WTC11 (cell line): ENCODE data around the gene UCHL1. TPM values are rescaled to one million over a fixed set of nuclear protein-coding genes. Genes with fewer than 3 reads are reported as not detected.

Experiments
- ATAC-seq: fragments of 200-7000 bp; cut with Tn5 transposase; 2 replicates; pipeline ENCODE4 v1.10.0; 2021; ENCODE audit warnings: mild to moderate bottlenecking, moderate library complexity
- CTCF ChIA-PET: fragments of 300-600 bp; sonication (Branson Sonifier 250); formaldehyde crosslinking; loops from one replicate; lab custom pipeline; 2021; ENCODE audit warnings: antibody characterized with exemption; lab: Charles Lee
- POLR2A ChIA-PET: fragments of 350-600 bp; sonication (Branson Sonifier 250); formaldehyde crosslinking; loops from one replicate; lab custom pipeline; 2021; ENCODE audit warnings: antibody characterized with exemption; lab: Charles Lee
- DNase-seq: peaks from one replicate; pipeline ENCODE4 v3.0.0; 2021; ENCODE audit warnings: low spot score
- H3K27ac Mint-ChIP-seq: 2 replicates; pipeline ENCODE4 v1.8.0; 2021; ENCODE audit warnings: mixed read lengths
- H3K27me3 Mint-ChIP-seq: 2 replicates; pipeline ENCODE4 v1.8.0; 2021; ENCODE audit warnings: low read depth, mild to moderate bottlenecking, moderate library complexity, mixed read lengths
- H3K36me3 Mint-ChIP-seq: 2 replicates; pipeline ENCODE4 v1.8.0; 2021; ENCODE audit warnings: mixed read lengths
- H3K4me1 Mint-ChIP-seq: 2 replicates; pipeline ENCODE4 v1.8.0; 2022; ENCODE audit warnings: mixed read lengths
- H3K4me3 Mint-ChIP-seq: 2 replicates; pipeline ENCODE4 v1.8.0; 2021; ENCODE audit warnings: mild to moderate bottlenecking, moderate library complexity, mixed read lengths
- H3K9me3 Mint-ChIP-seq: 2 replicates; pipeline ENCODE4 v1.8.0; 2021; ENCODE audit warnings: mixed read lengths
- ATF1 ChIP-seq: sonication (generic); formaldehyde crosslinking; IDR thresholded peaks from 2 replicates; pipeline ENCODE4 v1.8.1; 2023; ENCODE audit warnings: mild to moderate bottlenecking, moderate library complexity, missing genetic modification reagents
- EMX1 ChIP-seq: fragments of 250-450 bp; sonication (Bioruptor Pico); IDR thresholded peaks from 2 replicates; pipeline ENCODE4 v1.8.0; 2021; ENCODE audit warnings: mild to moderate bottlenecking
- ESRRA ChIP-seq: sonication (generic); formaldehyde crosslinking; IDR thresholded peaks from 2 replicates; pipeline ENCODE4 v1.8.1; 2022; ENCODE audit warnings: mild to moderate bottlenecking, missing genetic modification reagents, borderline replicate concordance
- FOXJ3 ChIP-seq: sonication (generic); formaldehyde crosslinking; IDR thresholded peaks from 2 replicates; pipeline ENCODE4 v1.9.0; 2021; ENCODE audit warnings: missing genetic modification reagents, mild to moderate bottlenecking, borderline replicate concordance
- IRF2 ChIP-seq: sonication (generic); formaldehyde crosslinking; IDR thresholded peaks from 2 replicates; pipeline ENCODE4 v1.8.0; 2022; ENCODE audit warnings: low read depth, missing genetic modification reagents, borderline replicate concordance
- JUN ChIP-seq: sonication (generic); formaldehyde crosslinking; IDR thresholded peaks from 2 replicates; pipeline ENCODE4 v1.8.0; 2023; ENCODE audit warnings: mild to moderate bottlenecking, missing genetic modification reagents
- MYBL2 ChIP-seq: sonication (generic); formaldehyde crosslinking; IDR thresholded peaks from 2 replicates; pipeline ENCODE4 v1.8.1; 2023; ENCODE audit warnings: mild to moderate bottlenecking, moderate library complexity, missing genetic modification reagents
- NR3C1 ChIP-seq: sonication (generic); formaldehyde crosslinking; conservative IDR thresholded peaks from 2 replicates; pipeline ENCODE4 v1.8.1; 2023; ENCODE audit warnings: low read depth, mild to moderate bottlenecking, missing genetic modification reagents
- SMAD3 ChIP-seq: sonication (generic); formaldehyde crosslinking; IDR thresholded peaks from 2 replicates; pipeline ENCODE4 v1.8.0; 2022; ENCODE audit warnings: missing genetic modification reagents, mild to moderate bottlenecking, borderline replicate concordance
- ZBTB21 ChIP-seq: sonication (generic); formaldehyde crosslinking; IDR thresholded peaks from 2 replicates; pipeline ENCODE4 v1.8.1; 2023; ENCODE audit warnings: mild to moderate bottlenecking, missing genetic modification reagents, borderline replicate concordance
- ZNF121 ChIP-seq: sonication (generic); formaldehyde crosslinking; IDR thresholded peaks from 2 replicates; pipeline ENCODE4 v1.8.0; 2023; ENCODE audit warnings: missing genetic modification reagents
- ZNF423 ChIP-seq: fragments of 250-450 bp; sonication (Bioruptor Pico); IDR thresholded peaks from 2 replicates; pipeline ENCODE4 v2.1.2; 2022; ENCODE audit warnings: mild to moderate bottlenecking, moderate library complexity
- total RNA-seq: library from RNA; stranded (reverse); gene quantifications from 3 replicates; pipeline ENCODE4 v1.2.3, GENCODE V29; 2021
- TF ChIP-seq, protein P1 (sequence below): sonication (generic); formaldehyde crosslinking; IDR thresholded peaks from 2 replicates; pipeline ENCODE4 v1.8.0; 2023; ENCODE audit warnings: missing genetic modification reagents
- TF ChIP-seq, protein P2 (sequence below): sonication (generic); formaldehyde crosslinking; conservative IDR thresholded peaks from 2 replicates; pipeline ENCODE4 v1.8.1; 2023; ENCODE audit warnings: mild to moderate bottlenecking, low read depth, missing genetic modification reagents, moderate library complexity
- TF ChIP-seq, protein P3 (sequence below): sonication (generic); formaldehyde crosslinking; IDR thresholded peaks from 2 replicates; pipeline ENCODE4 v1.8.0; 2022; ENCODE audit warnings: mild to moderate bottlenecking, missing genetic modification reagents

Gene UCHL1
- total RNA-seq, 1 experiment from 2014 or later = 548 TPM

DNA sequence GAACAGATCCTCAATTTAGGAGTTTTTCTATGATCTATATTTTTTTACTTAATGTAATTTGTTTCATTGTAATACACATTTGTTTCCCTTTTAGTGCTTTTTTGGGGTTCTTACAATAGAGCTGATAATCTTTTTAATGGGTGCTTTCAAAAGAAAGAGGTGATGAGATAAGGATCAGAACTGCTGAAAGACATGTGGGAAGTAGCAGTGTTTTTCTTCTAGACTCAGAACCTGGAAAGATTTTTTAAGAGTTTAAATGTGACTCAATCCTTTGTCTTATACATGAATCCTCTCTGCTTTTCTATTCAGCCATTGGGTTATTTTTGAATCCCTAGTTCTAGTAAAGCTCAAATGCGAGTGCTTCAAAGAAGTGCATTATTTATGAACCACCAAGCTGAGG lies 25.6 kb downstream of the UCHL1 start:
- TF ChIP-seq, protein P1, sequence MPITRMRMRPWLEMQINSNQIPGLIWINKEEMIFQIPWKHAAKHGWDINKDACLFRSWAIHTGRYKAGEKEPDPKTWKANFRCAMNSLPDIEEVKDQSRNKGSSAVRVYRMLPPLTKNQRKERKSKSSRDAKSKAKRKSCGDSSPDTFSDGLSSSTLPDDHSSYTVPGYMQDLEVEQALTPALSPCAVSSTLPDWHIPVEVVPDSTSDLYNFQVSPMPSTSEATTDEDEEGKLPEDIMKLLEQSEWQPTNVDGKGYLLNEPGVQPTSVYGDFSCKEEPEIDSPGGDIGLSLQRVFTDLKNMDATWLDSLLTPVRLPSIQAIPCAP (CRISPR knock-in tag) = no peak
- no peak for TF ChIP-seq EMX1 (CRISPR knock-in tag)
- Mint-ChIP-seq H3K27ac (no peak overlapping the region), H3K9me3 (peaks cover 8% of the 10 kb centered on the region), H3K4me1 (no peaks in the 10 kb centered on the region), H3K4me3 (no peak overlapping the region), H3K36me3 (peaks cover 8% of the 10 kb centered on the region), H3K27me3 (peaks cover 5% of the 10 kb centered on the region; the same call in 1 of the 2 replicates)
- ATAC-seq = no peak
- DNase-seq = no peak
- CTCF ChIA-PET = interaction anchor here (1.4 to 2.7 kb wide), 4 partner anchors 77 to 379 kb away, joined by 3 to 29 read pairs (median 8); no protein-coding TSS in a partner anchor
- POLR2A ChIA-PET = no interaction called here

DNA sequence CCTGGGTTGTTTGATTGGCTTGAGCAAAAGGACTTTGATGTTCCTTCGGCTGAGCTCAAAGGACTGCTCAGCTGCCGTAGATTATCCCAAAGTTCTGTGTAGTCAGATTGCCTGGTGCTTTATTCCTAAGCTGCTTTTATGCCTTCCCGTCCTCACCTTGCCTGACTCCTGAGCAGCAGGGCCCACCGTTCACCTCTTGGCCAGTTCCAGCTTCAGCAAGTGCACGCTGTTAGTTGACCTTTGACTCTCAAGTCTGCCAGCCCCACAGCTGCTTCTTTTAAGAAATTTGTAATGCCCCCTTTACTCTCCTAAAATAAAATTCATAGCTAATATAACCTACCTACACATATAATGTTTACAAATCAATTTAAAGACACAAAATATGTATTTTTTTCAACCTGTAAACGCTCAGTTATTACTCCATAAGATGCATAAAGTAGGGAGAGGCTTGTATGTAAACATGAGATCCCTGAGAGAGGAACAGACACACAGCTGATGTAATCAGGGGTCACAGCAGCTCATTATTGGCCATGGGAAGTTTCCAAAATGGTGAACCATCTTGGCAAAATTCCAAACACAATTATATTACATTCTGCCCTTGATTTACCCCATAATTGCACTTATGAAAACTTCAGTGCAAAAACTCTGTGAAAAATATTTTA lies 28.6 kb downstream of the UCHL1 start:
- no peak for ATAC-seq
- Mint-ChIP-seq H3K27me3 (no peaks in the 10 kb centered on the region), H3K9me3 (peaks cover 20% of the 10 kb centered on the region), H3K27ac (no peak overlapping the region), H3K36me3 (peaks cover 6% of the 10 kb centered on the region), H3K4me1 (no peaks in the 10 kb centered on the region), H3K4me3 (no peak overlapping the region)
- no peak for DNase-seq
- POLR2A ChIA-PET = no interaction called here
- TF ChIP-seq, protein P2, sequence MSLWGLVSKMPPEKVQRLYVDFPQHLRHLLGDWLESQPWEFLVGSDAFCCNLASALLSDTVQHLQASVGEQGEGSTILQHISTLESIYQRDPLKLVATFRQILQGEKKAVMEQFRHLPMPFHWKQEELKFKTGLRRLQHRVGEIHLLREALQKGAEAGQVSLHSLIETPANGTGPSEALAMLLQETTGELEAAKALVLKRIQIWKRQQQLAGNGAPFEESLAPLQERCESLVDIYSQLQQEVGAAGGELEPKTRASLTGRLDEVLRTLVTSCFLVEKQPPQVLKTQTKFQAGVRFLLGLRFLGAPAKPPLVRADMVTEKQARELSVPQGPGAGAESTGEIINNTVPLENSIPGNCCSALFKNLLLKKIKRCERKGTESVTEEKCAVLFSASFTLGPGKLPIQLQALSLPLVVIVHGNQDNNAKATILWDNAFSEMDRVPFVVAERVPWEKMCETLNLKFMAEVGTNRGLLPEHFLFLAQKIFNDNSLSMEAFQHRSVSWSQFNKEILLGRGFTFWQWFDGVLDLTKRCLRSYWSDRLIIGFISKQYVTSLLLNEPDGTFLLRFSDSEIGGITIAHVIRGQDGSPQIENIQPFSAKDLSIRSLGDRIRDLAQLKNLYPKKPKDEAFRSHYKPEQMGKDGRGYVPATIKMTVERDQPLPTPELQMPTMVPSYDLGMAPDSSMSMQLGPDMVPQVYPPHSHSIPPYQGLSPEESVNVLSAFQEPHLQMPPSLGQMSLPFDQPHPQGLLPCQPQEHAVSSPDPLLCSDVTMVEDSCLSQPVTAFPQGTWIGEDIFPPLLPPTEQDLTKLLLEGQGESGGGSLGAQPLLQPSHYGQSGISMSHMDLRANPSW = no peak
- TF ChIP-seq SMAD3 (no peak), ZNF423 (no peak), ATF1 (CRISPR knock-in tag) (no peak), ZBTB21 (CRISPR knock-in tag) (no peak), ZNF121 (no peak), FOXJ3 (CRISPR knock-in tag) (no peak)
- TF ChIP-seq, protein P3, sequence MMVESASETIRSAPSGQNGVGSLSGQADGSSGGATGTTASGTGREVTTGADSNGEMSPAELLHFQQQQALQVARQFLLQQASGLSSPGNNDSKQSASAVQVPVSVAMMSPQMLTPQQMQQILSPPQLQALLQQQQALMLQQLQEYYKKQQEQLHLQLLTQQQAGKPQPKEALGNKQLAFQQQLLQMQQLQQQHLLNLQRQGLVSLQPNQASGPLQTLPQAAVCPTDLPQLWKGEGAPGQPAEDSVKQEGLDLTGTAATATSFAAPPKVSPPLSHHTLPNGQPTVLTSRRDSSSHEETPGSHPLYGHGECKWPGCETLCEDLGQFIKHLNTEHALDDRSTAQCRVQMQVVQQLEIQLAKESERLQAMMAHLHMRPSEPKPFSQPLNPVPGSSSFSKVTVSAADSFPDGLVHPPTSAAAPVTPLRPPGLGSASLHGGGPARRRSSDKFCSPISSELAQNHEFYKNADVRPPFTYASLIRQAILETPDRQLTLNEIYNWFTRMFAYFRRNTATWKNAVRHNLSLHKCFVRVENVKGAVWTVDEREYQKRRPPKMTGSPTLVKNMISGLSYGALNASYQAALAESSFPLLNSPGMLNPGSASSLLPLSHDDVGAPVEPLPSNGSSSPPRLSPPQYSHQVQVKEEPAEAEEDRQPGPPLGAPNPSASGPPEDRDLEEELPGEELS (CRISPR knock-in tag) = no peak
- CTCF ChIA-PET = interaction anchor here (1.1 to 1.7 kb wide), 2 partner anchors 74 to 376 kb away, joined by 5 to 9 read pairs; no protein-coding TSS in a partner anchor

DNA sequence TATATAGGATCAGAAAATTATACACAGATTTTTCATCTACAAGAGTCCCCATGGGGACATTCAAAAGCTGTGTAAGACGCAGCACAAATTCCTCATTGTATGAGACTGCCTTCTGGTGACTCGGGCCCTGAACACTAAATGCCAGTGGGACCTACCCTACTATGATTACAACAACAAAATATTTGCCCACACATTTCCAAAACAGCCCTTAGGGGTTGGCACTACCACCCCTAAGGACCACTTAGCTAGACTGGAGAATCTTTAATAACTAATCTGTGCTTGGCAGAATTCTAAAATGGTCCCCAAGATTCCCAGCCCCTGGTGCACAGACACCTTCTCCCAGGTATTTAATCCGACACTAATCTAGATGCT lies 29.1 kb downstream of the UCHL1 start:
- peaks cover 24% of the 10 kb centered on the region for H3K9me3 Mint-ChIP-seq
- POLR2A ChIA-PET = no interaction called here
- H3K4me1 Mint-ChIP-seq = no peaks in the 10 kb centered on the region
- H3K27me3 Mint-ChIP-seq = no peaks in the 10 kb centered on the region
- no peak overlapping the region for H3K27ac Mint-ChIP-seq
- ATAC-seq = no peak
- TF ChIP-seq JUN (CRISPR knock-in tag) (no peak), ZNF121 (no peak), ESRRA (no peak), NR3C1 (CRISPR knock-in tag) (no peak), IRF2 (no peak), MYBL2 (CRISPR knock-in tag) (no peak)
- TF ChIP-seq, protein P3 (CRISPR knock-in tag) = no peak
- TF ChIP-seq, protein P1 (CRISPR knock-in tag) = no peak
- TF ChIP-seq, all 79 proteins: peak for 0
- Mint-ChIP-seq H3K4me3 (no peak overlapping the region), H3K36me3 (peaks cover 6% of the 10 kb centered on the region)
- no peak for DNase-seq
- CTCF ChIA-PET = interaction anchor here (1.1 to 1.7 kb wide), 2 partner anchors 73 to 376 kb away, joined by 5 to 9 read pairs; no protein-coding TSS in a partner anchor
